ENCODE data around the gene FHIT.
"Not testable (repeated sequence)": the region's sequence is repeated elsewhere in the genome, so short reads cannot be mapped to it uniquely, and the experiment has no call there.

Gene FHIT

DNA sequence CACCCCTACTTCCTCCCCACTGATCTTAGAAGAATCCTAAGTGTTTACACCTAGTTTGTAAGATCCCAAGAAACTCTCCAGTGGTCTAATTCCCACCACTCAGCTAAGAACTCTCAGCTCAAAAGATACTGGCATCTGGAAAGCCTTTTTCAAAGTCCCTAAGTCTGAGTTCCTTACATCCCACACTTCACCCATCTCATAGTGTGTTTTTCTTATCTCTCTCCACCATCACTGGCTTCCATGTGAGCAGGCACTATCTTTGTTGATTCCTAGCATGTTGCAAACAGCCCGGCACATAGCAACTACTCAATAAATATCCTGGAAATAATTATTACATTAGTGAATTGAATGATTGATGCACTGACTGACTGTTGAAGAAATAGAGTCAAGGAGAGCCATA, 173.7 kb downstream of the FHIT start:
- Mint-ChIP-seq H3K9me3 (no peaks in the 10 kb centered on the region), H3K27ac (no peak overlapping the region), H3K36me3 (ENCODE audit: low read depth) (no peaks in the 10 kb centered on the region), H3K27me3 (ENCODE audit: low read depth, poor library complexity) (no peaks in the 10 kb centered on the region), H3K4me3 (no peak overlapping the region), H3K4me1 (peaks cover 46% of the 10 kb centered on the region)
- TF ChIP-seq, protein P1, sequence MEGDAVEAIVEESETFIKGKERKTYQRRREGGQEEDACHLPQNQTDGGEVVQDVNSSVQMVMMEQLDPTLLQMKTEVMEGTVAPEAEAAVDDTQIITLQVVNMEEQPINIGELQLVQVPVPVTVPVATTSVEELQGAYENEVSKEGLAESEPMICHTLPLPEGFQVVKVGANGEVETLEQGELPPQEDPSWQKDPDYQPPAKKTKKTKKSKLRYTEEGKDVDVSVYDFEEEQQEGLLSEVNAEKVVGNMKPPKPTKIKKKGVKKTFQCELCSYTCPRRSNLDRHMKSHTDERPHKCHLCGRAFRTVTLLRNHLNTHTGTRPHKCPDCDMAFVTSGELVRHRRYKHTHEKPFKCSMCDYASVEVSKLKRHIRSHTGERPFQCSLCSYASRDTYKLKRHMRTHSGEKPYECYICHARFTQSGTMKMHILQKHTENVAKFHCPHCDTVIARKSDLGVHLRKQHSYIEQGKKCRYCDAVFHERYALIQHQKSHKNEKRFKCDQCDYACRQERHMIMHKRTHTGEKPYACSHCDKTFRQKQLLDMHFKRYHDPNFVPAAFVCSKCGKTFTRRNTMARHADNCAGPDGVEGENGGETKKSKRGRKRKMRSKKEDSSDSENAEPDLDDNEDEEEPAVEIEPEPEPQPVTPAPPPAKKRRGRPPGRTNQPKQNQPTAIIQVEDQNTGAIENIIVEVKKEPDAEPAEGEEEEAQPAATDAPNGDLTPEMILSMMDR (IDR thresholded peaks at IDR 0.05), result no peak
- no peak for DNase-seq

DNA sequence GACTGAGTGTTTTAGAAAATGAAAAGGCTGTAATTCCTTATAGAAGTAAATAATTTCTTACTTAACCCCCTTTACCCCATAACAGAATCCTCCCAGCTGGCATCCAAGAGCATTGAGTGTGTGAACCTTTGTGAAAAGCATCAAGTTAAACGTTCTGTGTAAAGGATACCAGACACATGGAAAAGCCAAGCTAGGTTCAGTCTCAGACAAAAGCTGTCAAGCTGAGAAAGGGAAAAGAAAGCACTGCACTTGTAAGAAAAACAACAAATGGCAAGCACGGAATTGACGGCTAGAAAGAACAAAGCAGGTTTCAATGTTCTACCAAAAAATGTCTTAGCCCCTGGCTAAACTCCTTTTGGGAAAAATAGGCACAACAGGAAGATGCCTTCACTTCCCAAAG, 176.5 kb downstream of the FHIT start:
- Mint-ChIP-seq H3K36me3 (ENCODE audit: low read depth) (peaks cover under 1% of the 10 kb centered on the region), H3K4me1 (peaks cover 29% of the 10 kb centered on the region), H3K4me3 (no peak overlapping the region), H3K9me3 (no peaks in the 10 kb centered on the region), H3K27ac (peak overlapping the region; percentile 14), H3K27me3 (ENCODE audit: low read depth, poor library complexity) (no peaks in the 10 kb centered on the region)
- TF ChIP-seq, protein P1 (IDR thresholded peaks at IDR 0.05), result no peak
- no peak for DNase-seq

DNA sequence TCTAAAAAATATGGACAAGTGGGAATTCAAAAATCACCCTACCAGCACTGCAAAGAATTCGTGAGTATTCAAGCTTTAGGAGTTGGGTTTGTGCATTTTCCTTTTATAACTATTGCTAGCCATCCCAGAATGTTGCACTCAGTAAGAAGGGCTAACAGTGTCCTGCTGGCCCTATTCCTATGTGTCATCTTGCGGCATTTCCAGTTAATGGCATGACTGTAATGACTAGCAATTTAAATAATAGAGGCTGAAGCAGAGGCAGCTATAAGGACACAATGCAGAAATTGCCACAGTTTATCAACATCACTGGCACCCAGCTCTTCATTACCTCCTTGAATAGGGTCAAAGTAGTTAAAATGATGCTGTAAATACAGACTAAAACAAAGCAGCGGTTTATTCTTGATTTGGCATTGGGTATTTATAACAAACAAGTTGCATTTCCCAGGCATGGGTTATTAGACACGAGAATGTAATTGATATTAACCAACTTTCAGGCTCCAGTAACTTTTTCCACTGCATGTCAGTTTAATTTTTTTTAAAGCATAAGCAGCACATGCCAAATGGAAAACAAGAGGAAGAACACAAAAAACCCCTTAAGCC, 177.6 kb downstream of the FHIT start:
- peaks cover 5% of the 10 kb centered on the region for H3K36me3 Mint-ChIP-seq (ENCODE audit: low read depth)
- TF ChIP-seq, protein P1 (IDR thresholded peaks at IDR 0.05), result no peak
- DNase-seq, result no peak
- no peak overlapping the region for H3K27ac Mint-ChIP-seq
- no peaks in the 10 kb centered on the region for H3K9me3 Mint-ChIP-seq
- no peaks in the 10 kb centered on the region for H3K27me3 Mint-ChIP-seq (ENCODE audit: low read depth, poor library complexity)
- H3K4me1 Mint-ChIP-seq, result peaks cover 29% of the 10 kb centered on the region
- no peak overlapping the region for H3K4me3 Mint-ChIP-seq

DNA sequence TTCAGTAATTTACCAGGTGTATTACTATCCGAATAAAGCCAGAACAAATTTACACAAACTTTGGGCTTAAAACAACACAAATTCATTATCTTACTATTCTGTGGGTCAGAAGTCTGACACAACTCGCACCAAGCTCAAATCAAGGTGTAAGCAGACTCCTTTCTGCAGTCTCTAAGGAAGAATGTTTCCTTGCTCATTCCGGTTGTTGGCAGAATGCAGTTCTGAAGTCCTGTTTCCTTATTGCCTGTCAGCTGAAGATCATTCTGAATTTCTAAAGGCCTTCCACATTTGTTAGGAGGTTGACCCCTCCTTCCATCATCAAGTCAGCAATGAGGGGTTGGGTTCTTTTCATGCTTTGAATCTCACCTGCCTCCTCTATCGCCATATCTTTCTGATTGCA, 183.2 kb downstream of the FHIT start:
- DNase-seq, result no peak
- TF ChIP-seq, protein P1 (IDR thresholded peaks at IDR 0.05), result no peak
- H3K27ac Mint-ChIP-seq, result no peak overlapping the region
- no peak overlapping the region for H3K4me3 Mint-ChIP-seq
- H3K4me1 Mint-ChIP-seq, result peaks cover 3% of the 10 kb centered on the region
- peaks cover 3% of the 10 kb centered on the region for H3K9me3 Mint-ChIP-seq
- H3K36me3 Mint-ChIP-seq (ENCODE audit: low read depth), result peaks cover 5% of the 10 kb centered on the region
- H3K27me3 Mint-ChIP-seq (ENCODE audit: low read depth, poor library complexity), result no peaks in the 10 kb centered on the region

DNA sequence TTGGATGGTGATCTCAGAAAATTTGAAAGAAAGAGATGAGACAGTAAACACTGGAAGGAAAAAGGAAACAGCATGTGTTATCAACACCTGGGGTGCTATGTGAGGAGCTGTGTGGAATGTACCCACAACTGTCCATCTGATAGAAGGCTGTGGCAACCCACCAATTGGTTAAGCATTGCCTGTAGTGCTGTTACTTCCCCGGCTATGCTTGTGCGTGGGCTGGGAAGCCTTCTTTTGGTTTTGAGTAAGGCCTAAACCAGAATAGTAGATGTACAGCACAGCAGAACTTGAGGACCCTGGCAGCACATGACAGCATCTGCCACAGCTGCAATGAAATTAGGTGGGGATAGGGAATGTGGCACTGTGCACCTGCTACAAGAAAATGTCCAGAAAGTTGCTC, 184.5 kb downstream of the FHIT start:
- Mint-ChIP-seq H3K4me3 (no peak overlapping the region), H3K27ac (no peak overlapping the region), H3K27me3 (ENCODE audit: low read depth, poor library complexity) (no peaks in the 10 kb centered on the region), H3K36me3 (ENCODE audit: low read depth) (peaks cover 5% of the 10 kb centered on the region), H3K9me3 (peaks cover 3% of the 10 kb centered on the region), H3K4me1 (no peaks in the 10 kb centered on the region)
- TF ChIP-seq, protein P1 (IDR thresholded peaks at IDR 0.05), result no peak
- DNase-seq, result no peak

DNA sequence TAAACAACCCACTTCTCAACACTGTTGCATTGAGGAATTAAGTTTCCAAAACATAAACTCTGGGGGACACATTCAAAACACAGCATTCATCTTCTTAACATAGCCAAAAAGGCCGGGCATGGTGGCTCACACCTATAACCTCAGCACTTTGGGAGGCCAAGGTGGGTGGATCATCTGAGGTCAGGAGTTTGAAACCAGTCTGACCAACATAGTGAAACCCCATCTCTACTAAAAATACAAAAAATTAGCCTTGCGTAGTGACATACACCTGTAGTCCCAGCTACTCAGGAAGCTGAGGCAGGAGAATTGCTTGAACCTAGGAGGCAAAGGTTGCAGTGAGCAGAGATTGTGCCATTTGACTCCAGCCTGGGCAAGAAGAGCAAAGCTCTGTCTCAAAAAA, 185.0 kb downstream of the FHIT start:
- H3K4me3 Mint-ChIP-seq; H3K27ac Mint-ChIP-seq; H3K4me1 Mint-ChIP-seq; H3K36me3 Mint-ChIP-seq (ENCODE audit: low read depth); H3K9me3 Mint-ChIP-seq; H3K27me3 Mint-ChIP-seq (ENCODE audit: low read depth, poor library complexity); DNase-seq: not testable (repeated sequence)
